GM06990 (cell line): ENCODE results near the gene ACKR3.

Experiments
- DNase-seq: peaks from one replicate; pipeline ENCODE4 v3.0.0-alpha.2; 2011; ENCODE audit not compliant: insufficient read length; ENCODE audit errors: extremely low read depth
- H3K27me3 ChIP-seq: replicated peaks from 2 replicates; pipeline ENCODE4 v1.6.0; 2011; ENCODE audit warnings: low read length; ENCODE audit not compliant: control insufficient read depth, insufficient read depth
- H3K36me3 ChIP-seq: 2 replicates; pipeline ENCODE4 v1.5.1; 2011; ENCODE audit warnings: low read length; ENCODE audit not compliant: control insufficient read depth, insufficient read depth
- H3K4me3 ChIP-seq: replicated peaks from 2 replicates; pipeline ENCODE4 v1.5.1; 2011; ENCODE audit warnings: low read depth, mild to moderate bottlenecking, control low read depth, low read length
- TF ChIP-seq, protein P1 (sequence below): IDR thresholded peaks from 2 replicates; pipeline ENCODE4 v1.5.1; 2011; ENCODE audit warnings: low read length, control low read depth, mild to moderate bottlenecking, inconsistent platforms; ENCODE audit not compliant: insufficient read depth, poor library complexity, severe bottlenecking

ACKR3 gene

DNA sequence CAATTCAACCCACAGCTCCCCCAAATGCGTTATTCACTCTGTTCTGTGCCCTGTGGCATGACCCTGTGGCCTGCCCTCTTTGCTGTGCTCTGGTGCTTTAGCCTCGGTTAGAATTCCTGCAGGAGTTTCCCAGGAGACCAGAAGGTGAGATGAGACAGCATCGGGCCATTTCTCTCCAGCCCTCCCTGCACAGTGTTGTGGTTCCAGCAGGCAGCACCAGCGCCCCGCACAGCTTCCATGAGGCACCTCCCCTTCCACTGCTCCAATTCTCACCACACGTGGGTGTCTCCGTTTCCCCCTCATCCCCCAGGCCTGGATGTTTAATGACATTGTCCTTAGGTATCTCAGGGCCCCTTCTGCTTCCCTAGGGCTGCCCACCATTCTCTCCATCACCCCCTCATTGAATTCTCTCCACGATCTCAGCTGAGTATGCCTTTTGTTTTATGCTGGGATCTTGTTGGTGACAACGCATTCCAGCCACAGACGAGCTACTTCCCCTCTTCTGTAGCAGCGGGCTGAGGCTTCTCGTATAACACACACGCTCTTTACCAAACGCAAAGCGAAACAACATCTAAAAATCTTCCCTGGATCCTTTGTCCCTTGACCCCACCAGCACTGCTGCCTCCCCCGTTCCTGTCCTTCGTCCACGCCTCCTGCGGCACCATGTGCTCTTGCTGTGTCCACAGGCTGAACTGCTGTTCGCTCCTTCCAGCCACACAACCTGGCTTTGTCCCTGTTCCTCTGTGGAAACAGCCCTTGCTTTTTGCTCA lies 35.1 kb downstream of the ACKR3 start:
- DNase-seq, result no peak
- Histone ChIP-seq H3K36me3 (no peaks in the 10 kb centered on the region), H3K27me3 (no peaks in the 10 kb centered on the region; the same call in none of the 2 replicates), H3K4me3 (no peak overlapping the region)
- TF ChIP-seq, protein P1, sequence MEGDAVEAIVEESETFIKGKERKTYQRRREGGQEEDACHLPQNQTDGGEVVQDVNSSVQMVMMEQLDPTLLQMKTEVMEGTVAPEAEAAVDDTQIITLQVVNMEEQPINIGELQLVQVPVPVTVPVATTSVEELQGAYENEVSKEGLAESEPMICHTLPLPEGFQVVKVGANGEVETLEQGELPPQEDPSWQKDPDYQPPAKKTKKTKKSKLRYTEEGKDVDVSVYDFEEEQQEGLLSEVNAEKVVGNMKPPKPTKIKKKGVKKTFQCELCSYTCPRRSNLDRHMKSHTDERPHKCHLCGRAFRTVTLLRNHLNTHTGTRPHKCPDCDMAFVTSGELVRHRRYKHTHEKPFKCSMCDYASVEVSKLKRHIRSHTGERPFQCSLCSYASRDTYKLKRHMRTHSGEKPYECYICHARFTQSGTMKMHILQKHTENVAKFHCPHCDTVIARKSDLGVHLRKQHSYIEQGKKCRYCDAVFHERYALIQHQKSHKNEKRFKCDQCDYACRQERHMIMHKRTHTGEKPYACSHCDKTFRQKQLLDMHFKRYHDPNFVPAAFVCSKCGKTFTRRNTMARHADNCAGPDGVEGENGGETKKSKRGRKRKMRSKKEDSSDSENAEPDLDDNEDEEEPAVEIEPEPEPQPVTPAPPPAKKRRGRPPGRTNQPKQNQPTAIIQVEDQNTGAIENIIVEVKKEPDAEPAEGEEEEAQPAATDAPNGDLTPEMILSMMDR, result no peak

DNA sequence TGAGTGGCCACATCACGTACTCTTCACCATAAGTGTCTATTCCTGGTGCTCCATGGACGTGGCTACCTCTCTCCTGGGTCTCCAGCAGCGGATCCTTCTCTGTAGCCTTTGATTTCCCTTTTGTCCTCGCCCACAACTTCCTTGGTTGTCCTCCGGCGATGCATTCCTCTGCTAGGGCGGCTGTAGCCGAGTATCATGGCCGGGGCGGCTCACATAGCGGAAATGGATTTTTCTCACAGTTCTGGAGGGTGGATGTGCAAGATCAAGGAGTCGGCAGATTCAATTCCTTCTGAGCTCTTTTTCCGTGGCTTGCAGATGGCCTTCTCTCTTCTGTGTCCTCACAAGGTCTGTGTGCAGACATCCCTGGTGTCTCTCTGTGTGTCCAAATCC lies 35.7 kb downstream of the ACKR3 start:
- no peaks in the 10 kb centered on the region; the same call in none of the 2 replicates for H3K27me3 ChIP-seq
- H3K4me3 ChIP-seq, result no peak overlapping the region
- H3K36me3 ChIP-seq, result no peaks in the 10 kb centered on the region
- no peak for DNase-seq
- TF ChIP-seq, protein P1, result no peak

DNA sequence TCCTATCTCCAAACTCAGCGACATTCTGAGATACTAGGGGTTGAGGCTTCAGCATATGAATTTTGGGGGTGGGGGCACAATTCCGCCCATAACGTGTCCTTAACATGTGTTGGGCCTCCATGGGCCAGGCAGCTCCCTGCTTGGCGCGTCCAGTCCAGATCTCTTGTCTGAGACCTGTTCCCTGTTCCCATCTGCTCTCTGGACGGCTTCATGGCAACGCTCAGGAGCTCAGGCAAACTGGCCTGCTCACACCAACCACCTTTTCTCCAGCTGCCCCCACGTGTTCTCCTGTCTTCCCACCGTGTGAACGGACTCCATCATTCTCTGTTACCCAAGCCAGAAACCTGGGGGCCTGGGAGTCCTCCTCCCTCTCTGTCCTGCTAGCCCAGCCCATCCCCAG lies 36.4 kb downstream of the ACKR3 start:
- TF ChIP-seq, protein P1, result no peak
- DNase-seq, result no peak
- no peaks in the 10 kb centered on the region; the same call in none of the 2 replicates for H3K27me3 ChIP-seq
- H3K4me3 ChIP-seq, result no peak overlapping the region
- H3K36me3 ChIP-seq, result no peaks in the 10 kb centered on the region

DNA sequence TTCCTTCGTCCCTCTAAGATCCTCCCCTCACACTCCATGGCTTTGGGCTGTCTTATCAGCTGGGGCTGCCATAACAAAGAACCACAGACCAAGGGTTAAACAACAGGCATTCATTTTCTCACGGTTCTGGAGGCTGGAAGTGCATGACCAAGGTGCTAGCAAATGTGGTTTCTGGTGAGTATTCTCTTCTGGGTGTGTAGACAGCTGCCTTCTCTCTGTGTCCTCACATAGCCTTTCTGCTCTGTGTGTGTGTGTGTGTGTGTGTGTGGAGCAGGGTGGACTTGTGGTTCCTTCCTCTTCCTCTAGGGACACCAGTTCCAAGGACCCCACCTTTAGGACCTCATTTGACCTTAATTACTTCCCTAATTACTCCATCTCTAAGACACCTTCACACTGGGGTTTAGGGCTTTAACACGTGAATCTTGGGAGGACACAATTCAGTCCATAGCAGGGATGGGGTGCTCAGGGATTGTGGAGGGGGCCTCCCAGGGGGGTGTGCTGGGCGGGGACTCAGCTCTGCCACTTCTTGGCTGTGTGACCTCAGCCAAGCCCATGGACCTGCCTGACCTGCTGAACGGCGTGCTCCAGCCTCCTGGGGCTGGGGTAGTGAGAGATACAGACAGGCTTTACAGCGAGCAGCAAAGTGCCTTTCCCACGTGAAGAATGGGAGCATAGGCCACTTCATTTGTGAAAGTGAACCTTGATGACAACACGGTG lies 38.0 kb downstream of the ACKR3 start:
- Histone ChIP-seq H3K4me3 (no peak overlapping the region), H3K27me3 (no peaks in the 10 kb centered on the region; the same call in none of the 2 replicates), H3K36me3 (no peaks in the 10 kb centered on the region)
- no peak for DNase-seq
- TF ChIP-seq, protein P1, result peak; percentile 9

DNA sequence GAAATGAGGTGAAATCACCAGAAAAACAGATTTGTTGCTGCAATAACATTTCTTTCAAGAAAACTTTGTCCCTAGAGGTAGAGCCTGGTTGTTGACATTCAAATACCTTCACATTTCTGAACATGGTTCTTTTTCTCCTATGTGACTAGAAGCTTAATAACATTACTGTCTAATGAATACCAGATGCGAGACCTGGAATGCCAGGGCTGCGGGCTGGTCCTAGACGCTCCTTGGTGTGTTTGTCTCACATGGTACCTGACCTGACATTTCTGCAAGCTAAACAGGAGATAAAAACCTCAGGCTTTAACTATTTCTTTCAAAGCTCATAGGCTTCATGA lies 38.5 kb downstream of the ACKR3 start:
- DNase-seq, result no peak
- TF ChIP-seq, protein P1, result no peak
- H3K36me3 ChIP-seq, result no peaks in the 10 kb centered on the region
- H3K4me3 ChIP-seq, result no peak overlapping the region
- no peaks in the 10 kb centered on the region; the same call in none of the 2 replicates for H3K27me3 ChIP-seq
